T-helper 22 cell (primary cell): ENCODE results near the gene YWHAH.

Experiments used
- DNase-seq: peaks from one replicate; pipeline ENCODE4 v3.0.0-alpha.2; 2020; ENCODE audit warnings: low read depth

Gene YWHAH

DNA sequence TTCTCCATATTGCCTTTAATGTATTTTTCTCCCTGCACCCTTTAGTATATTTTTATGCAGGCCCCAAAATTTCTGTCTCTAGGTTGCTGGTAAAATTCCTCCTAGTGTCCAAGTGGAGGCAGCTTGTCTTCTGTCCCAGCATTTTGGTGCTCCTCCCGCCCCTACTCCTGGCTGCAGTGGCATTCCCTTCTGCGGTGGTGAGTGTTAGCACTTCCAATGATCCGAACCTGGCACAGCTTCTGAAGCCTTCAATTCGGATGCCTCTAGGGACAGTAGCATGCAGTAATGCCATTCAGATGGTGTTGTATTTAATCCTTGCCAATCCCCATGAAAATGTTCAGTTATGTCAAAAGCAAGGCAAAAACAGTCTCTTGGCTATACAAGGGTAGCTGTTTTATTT, 5.9 kb downstream of the YWHAH start:
- no peak for DNase-seq

DNA sequence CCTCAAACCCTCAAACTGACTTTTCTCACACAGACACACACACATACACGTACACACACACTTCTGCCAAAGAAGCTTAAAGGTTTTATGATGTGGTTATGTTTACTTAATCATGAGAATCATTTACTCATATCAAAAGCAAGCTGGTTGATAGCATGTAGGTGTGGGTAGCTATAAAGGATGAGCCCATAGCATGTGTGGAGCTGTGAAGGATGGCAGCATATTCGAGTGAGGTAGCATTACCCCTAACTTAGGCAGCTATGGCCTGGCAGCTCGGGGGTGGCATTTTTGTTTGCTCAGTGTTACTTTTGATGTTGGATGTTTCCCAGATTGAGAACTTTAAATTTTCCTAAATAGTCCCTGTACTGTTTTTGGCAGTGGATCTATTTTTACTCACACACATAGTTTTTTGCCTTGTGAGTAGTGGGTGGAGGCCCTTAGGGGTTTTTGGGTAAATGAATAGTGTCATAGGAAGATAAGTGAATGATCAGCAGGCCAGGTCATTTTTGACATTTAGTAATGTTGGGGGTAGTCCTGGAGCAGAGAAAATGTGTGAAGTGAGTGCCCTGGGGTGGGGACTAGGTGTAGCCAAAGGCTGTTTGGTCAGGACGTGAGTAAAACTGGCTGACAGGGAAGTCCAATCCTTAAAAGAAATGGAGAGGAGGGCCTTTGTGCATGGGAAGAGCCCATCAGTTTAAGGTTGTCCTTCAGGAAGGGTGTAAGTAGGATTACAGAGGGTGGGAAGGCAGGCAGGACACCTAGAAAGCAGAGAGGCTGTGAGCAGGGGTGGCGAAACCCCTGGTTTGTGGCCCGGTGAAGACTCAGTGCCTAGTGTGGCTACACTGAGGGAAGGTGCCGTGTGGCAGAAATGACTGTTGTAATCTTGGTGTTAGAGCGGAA, 7.1 kb downstream of the YWHAH start:
- DNase-seq = no peak

DNA sequence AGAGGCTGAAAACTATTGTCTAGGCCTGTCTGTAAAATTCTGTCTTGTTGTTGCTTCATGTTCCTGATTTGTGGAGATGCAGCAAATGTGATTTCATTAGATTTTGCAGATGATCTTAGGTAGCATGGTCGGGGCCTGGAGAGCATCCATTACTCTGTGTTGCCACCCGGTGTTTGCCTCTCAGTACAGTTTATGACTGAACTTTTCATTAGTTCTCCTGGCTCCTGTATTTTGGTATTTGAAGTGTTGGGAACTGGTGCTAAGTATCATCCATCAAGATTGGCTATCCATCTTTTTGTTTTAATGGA, 7.7 kb downstream of the YWHAH start:
- DNase-seq = no peak

- no peak for DNase-seq
Measured at GRCh38 chr22:31952472-31952871, 8.1 kb downstream of the YWHAH start.

- no peak for DNase-seq
Measured at GRCh38 chr22:31953261-31953660, 8.9 kb downstream of the YWHAH start.

DNA sequence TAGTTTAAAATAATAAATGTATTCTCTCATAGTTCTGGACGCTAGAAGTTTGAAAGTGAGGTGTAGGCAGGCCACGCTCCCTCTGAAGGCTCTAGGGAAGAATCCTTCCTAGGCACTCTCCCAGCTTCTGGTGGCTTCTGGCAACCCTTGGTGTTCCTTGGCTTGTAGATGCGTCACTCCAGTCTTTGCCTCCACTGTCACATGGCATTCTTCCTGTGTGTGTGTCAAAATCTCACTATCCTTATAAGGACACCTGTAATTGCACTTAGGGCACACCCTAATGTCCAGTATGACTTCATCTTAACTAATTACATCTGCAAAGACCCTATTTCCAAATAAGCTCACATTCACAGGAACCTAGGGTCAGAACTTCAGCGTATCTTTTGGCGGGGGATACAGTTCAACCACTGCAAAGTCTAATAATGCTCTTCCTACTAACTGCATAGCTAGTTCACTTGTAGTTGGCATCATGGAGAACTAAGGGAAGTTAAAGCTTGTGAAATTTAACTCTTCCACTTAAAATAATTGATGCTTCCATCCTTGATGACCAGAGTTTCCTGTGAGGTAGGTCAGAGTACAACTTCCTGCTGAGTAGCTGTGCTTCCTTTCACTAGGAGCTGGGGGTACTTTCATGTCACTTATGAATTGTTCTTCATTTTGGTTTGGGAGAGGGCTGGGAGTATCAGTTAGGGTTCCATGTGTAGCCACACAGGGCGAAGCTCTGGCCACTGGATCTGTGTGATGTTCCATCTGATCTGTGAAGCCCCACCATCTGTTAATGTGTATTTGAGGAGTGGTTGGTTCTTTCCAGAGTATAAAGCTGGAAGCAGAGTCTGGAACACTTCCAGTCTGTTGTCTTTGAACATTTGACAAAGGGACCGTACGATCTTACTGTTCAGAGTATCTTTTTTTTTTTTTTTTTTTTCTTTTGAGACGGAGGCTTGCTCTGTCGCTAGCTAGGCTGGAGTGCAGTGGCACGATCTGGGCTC, 10.5 kb downstream of the YWHAH start:
- DNase-seq = no peak

DNA sequence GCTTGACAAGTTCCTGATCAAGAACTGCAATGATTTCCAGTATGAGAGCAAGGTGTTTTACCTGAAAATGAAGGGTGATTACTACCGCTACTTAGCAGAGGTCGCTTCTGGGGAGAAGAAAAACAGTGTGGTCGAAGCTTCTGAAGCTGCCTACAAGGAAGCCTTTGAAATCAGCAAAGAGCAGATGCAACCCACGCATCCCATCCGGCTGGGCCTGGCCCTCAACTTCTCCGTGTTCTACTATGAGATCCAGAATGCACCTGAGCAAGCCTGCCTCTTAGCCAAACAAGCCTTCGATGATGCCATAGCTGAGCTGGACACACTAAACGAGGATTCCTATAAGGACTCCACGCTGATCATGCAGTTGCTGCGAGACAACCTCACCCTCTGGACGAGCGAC, 12.0 kb downstream of the YWHAH start:
- no peak for DNase-seq

DNA sequence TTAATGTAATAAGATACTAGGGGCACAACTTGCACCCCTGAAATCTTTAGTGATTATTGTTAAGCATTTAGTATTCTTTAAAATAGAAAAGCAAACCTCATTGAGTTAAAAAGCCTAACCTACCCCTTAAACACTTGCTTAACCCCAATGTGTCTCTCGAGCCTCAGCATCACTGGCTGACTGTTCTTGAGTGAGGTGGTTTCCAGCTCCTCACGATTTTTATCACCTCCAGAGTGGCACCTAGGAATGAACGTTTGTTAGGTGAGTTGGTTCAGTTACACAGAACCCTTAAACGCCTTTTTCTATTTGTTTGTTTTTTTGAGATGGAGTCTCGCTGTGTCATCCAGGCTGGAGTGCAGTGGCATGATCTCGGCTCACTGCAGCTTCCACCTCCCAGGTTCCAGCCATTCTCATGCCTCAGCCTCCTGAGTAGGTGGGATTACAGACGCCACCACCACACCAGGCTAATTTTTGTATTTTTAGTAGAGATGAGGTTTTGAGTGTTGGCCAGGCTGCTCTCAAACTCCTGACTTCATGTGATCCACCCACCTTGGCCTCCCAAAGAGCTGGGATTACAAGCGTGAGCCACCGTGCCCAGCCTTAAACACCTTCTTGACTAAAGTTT, 13.7 kb downstream of the YWHAH start:
- DNase-seq = no peak

DNA sequence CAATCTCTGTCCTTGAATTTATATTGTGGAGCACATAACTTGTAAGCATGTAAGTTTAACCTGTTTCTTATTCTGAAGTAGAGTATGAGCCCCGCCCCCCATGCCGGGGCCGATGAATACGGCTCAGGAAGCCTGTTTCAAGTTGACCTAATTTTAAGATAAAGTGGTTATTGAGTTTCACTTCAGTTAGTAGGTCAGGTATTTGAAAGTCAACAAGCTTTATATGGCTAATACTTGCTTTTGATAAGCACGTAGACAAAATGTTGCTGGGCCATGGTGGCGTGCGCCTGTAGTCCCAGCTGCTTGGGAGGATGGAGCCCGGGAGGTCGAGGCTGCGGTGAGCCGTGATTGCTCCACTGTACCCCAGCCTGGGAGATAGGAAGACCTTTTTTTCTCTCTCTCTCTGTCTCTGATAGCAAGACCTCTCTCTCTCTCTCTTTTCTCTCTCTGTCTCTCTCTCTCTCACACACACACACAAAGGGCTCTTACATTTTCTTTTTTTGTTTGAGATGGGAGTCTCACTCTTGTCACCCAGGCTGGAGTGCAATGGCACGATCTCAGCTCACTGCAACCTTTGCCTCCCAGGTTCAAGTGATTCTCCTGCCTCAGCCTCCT, 14.4 kb downstream of the YWHAH start:
- DNase-seq = peak; percentile 30

DNA sequence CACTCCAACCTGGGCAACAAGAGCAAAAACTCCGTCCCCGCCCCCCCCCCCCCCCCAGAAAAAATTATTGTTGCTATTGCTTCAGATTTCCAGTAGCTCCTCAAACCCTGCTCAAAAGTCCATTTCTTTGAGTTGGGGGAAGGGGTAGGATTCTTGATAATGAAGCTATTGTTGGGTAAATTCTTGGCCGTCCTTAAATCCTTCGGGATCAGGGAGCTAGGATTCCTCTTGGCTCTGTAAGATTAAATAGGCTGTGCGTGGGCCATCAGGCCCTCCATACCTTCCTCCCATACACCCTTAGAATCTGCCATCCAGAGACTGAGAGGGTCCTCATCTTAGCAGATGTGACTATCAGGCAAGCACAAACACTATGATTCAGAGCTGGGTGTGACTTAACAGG, 16.4 kb downstream of the YWHAH start:
- no peak for DNase-seq

DNA sequence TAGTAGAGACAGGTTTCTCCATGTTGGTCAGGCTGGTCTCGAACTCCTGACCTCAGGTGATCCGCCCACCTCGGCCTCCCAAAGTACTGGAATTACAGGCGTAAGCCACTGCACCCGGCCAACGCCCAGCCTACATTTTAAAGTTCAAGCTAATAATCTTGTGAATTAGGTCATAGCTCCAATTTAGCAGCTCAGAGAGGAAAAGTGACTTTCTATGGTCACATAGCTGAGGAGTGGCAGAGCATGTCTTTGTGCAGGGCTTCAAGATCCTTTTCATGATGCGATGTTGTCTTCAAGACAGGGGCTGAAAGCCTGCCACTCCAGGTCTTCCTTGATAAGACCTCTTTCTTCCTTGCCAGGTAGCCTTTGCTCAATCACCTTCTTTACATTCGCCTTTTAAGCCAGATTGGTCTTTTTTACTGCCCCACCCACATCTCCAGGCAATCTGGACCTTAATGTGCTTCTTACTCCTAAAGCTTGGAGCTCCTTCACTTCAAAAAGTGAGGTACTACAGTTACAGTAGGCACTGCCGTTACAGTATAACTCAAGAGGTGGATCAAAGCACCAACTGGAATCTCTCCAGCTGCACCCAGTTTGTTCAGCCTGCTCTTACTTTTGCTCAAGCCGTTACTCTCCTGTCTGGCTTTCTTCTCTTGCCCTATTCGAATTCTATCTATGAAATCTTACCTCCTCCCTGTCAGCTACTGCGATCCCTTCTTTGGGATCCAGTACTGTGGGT, 18.2 kb downstream of the YWHAH start:
- no peak for DNase-seq

GRCh38 chr22:31968022-31968421, 23.7 kb downstream of the YWHAH start:
- DNase-seq = no peak

- DNase-seq = peak; percentile 48
Measured at GRCh38 chr22:31969789-31970489, 25.6 kb downstream of the YWHAH start.

DNA sequence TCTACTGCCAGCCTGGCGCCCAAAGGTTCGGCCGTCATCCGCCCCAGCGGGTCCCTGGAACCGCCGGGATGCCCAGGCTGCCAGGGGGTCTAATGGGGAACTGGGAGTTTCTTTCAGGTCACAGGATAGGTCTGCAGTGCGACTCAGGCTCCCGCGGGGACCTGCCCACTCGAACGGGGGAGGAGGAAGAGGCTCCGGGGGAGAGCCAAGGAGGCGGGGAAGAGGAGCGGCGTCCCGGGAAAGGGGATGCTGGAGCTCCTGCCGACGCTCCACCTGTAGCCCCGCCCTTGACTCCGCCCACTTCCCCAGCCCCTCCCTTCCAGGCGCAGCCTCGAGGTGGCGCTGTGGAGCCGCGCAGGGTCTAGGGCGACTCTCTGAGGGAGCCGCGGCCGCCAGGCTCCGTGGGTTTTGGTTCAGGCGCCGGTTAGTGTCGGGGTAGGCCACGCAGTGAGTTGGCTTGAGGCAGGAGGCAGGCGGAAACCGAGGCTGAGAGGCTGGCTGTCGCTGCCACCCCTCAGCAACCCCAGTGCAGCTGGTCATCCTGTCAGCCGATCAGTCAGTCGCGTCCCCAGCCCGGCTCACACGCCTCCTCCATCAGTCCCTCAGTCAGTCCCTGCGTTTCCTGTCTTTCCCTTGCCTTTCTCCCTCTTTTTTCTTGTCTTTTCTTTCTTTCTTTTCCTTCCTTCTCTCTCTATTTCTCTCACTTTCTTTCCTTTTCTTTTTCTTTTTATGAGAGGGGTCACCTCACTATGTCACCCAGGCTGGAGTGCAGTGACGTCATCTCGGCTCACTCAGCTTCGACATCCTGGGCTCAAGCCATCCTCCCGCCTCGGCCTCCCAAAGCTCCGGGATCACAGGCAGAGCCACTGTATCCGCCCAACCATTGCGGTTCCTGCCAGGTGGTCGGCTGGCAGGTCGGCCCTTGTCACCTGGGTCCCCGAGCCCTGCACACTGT, 26.4 kb downstream of the YWHAH start:
- peak; percentile 68 for DNase-seq

DNA sequence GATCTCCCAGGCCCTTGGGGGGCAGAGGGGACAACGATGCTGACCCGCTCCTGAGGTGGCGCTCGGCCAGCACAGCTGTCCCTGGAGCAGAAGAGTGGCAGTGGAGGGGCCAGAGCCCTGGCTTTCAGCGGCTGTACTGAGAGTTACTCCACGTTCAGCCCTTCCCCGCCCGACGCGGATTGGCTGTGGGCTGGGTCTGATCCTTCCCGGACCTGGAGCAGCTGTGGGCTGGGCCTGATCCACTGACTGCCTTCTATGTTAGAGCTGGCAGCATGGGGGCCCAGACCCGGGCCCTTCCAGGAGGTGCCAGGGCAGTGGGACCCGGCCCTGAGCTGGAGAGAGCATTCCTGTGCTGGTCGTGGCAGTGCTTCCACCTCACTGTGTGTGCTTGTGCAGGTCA, 27.8 kb downstream of the YWHAH start:
- DNase-seq = no peak

DNA sequence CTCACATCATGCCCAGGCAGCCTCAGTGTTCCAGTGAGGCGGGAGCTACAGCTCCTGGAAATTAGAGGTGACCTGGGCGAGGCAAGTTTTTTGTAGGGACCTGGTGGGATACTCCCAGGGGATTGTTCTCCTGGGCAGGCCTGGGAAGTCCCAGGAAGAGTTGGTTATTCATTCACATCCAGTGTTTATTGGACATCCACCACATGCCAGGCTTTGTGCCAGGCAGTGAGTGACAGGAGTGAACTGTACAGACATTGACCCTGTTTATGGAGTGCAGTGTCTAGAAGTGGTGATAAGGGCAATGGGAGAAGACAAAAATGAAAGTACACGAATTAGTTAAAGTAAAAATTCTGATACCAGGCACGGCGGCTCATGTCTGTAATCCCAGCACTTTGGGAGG, 29.4 kb downstream of the YWHAH start:
- no peak for DNase-seq

GRCh38 chr22:31977141-31977841, 33.0 kb downstream of the YWHAH start:
- peak; percentile 48 for DNase-seq

GRCh38 chr22:31977939-31978338, 33.6 kb downstream of the YWHAH start:
- no peak for DNase-seq

- no peak for DNase-seq
Measured at GRCh38 chr22:31980628-31981027, 36.3 kb downstream of the YWHAH start.
